GM21526 (cell line): ENCODE measurements around the gene MYO5B.
"Not testable (repeated sequence)": the region's sequence is repeated elsewhere in the genome, so short reads cannot be mapped to it uniquely, and the experiment has no call there.

Experiments
- ATAC-seq: cut with Tn5 transposase; IDR thresholded peaks from one replicate; pipeline ENCODE4 v1.9.1; 2021; ENCODE audit warnings: moderate library complexity; ENCODE audit not compliant: unreplicated experiment, low FRiP score

Gene MYO5B

GRCh38 chr18:49845629-49846360, 349.2 kb downstream of the MYO5B start:
- ATAC-seq = no peak

- no peak for ATAC-seq
Observed at GRCh38 chr18:49844903-49845302, 350.0 kb downstream of the MYO5B start.

GRCh38 chr18:49843778-49844625, 350.9 kb downstream of the MYO5B start:
- ATAC-seq = no peak

DNA sequence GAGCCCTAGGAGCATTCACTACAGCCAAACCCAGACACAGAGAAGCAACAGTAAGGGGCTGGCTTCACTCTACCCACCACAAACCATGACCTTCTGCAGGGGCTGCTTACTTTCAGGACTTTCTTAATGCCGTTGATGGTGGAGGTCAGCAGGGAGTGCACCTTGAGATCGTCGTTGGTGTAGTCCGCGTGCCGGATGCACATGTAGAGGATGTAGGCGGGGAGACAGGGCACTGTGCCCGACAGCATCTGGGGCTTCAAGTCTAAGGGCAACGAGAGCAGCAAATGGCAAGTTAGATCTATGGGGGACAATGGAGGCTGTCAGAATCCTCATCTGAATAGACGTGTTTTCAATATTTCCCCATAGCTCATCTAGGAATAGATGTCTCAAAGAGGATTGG, 351.8 kb downstream of the MYO5B start:
- ATAC-seq = no peak

DNA sequence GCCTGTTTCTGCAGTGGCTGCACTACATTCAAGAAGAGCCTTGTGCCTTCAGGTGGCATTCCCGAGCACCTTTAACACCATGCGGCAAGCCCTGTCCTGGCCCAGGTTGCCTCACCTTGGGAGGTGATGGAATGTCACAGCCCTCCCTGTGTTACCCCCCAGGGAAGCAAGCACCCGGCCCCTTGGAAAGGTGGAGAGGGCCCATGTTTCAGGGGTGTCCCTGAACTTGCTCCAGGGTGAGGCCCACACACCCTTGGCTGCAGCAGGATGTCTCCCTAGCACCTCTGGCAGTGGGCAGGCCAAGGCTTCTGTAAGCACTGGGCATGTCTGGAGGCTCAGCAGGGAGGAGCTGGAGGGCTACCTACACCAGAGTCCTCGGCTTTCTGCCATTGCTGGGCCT, 352.3 kb downstream of the MYO5B start:
- ATAC-seq = no peak

- ATAC-seq = no peak
Observed at GRCh38 chr18:49841236-49842217, 353.4 kb downstream of the MYO5B start.

GRCh38 chr18:49839012-49839411, 355.9 kb downstream of the MYO5B start:
- ATAC-seq = no peak

DNA sequence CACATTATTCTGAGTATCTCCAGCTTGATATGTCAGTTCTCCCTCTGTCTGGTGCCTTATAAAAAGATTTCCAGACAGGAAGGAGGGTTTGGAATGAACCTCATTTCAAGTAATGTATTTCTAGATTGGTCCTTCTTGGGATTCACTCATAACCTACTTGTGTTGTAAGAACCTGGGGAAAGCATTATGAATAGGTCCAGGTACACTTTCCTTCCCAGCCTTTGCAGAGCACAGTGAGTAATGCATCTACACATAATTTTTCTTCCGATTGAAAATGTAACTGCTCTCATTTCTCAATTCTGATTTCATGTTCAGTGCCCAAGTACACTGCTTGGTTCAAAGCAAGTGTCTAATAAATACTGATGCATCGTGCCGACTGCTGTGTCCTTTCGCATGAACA, 356.6 kb downstream of the MYO5B start:
- ATAC-seq = no peak

GRCh38 chr18:49837889-49838288, 357.1 kb downstream of the MYO5B start:
- no peak for ATAC-seq

DNA sequence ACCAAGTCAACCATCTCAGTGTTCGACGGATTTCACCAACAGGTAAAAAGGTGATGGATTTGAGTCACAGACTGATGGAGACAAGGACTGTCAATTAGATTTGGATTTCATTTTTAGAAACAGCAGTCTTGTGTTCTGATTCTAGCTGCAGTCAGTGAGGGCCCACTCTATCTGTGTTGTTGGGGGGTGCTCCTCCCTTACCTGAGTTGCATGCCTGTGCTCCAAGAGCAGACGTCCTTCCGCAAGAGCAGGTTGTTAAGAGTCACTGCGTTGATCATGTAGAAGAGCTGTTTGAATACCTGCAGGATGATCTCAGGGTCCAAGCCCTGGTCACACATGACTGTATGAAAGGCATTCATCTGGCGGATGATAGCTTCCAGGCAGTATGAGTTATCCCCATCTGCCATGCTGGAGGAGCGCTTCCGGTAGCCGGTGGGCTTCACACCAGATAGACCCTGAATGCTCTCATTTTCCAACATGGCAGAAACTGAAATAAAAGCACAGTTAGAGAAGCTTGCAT, 357.6 kb downstream of the MYO5B start:
- not testable (repeated sequence) for ATAC-seq

- ATAC-seq = no peak
Observed at GRCh38 chr18:49835405-49835804, 359.5 kb downstream of the MYO5B start.

DNA sequence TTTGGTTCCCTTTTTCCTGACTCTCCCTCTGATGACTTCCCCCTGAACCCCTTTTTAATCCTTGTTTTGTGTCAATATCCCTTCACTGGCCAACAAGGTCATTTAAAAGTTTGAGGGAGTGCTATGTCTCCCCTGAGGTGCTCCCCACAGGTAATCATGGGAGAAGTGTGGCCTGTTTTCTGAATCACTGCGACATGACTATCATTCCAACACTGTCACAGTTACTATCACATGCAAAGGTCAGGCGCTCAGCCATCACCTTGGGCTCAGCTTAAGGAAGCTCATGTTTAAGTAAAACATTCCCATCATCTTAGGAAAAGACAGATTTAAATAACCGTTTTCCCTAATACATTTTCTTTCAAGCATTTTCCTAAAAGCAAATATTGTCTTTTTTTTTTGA, 360.7 kb downstream of the MYO5B start:
- no peak for ATAC-seq

- ATAC-seq = no peak
Observed at GRCh38 chr18:49833814-49834213, 361.1 kb downstream of the MYO5B start.

GRCh38 chr18:49832221-49832647, 362.7 kb downstream of the MYO5B start:
- no peak for ATAC-seq

DNA sequence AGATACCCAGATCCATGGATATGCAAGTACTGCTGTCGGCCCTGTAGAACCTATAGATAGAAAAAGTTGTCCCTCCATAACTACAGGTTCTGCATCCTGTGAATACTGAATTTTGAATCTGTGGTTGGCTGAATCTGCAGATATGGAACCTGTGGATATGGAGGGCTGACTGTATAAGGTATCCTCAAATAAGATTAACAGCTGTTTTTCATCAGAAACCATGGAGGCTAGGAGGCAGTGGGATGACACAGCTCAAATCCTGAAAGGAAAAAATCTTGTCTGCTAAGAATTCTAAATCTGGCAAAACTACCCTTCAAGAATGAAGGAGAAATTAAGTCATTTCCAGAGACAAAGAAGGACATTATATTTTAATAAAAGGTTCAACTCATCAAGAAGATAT, 367.0 kb downstream of the MYO5B start:
- ATAC-seq = no peak

DNA sequence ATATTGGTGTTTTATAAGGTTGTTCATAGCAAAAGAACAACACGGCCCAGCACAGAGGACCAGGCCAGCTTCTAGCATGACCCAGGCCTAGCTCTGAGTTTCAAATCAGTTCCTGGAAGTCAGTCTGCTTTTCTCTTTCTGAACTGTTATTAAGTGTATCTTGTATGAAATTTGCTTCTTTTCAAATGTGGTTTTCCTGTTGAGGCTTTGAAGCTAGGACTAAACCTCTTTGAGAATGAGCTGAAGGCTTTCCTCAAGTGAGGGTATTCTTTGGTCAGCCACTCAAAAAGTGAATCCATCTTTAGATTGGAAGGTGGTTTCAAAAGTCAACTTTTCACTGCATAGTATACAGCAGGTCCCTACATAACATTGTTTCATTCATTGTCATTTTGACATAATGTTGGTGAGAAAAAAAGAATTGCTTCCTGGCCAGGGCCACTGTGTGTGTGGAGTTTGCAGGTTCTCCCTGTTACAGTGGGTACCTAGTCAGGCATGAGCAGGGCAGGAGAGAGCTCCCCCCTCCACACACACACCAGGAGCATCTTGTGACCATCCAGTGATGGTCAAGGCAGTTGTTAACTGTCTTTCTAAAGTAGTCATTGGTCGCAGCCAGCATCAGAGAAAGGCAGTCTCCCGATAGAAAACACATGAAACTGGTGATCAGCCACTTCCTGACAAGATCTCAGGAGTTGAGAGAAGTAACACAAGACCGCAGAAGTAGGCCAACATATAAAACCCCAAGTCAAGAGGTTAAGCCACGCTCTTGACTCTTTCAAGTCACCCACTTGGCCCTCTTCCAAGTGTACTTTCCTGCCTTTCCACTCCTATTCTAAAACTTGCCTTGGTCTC, 374.9 kb downstream of the MYO5B start:
- ATAC-seq = peak; percentile 62

GRCh38 chr18:49819071-49819662, 375.8 kb downstream of the MYO5B start:
- no peak for ATAC-seq

DNA sequence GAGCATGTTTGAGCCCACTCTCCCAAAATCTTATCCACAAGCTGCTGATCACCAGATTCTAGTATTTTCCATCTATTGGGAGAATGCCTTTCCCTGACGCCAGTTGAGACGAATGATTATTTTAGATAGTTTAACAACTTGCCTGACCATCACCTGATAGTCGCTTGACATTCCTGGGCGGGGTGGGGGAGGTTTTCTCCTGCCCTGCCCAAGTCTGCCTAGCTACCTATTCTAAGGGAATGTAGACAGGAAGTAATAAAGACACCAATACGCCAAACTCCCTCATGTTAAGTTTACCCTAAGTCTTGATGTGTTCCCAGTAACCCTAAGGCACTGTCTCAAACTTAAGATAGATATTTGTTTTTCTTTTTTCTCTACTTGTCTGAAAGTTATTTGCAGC, 377.0 kb downstream of the MYO5B start:
- no peak for ATAC-seq

DNA sequence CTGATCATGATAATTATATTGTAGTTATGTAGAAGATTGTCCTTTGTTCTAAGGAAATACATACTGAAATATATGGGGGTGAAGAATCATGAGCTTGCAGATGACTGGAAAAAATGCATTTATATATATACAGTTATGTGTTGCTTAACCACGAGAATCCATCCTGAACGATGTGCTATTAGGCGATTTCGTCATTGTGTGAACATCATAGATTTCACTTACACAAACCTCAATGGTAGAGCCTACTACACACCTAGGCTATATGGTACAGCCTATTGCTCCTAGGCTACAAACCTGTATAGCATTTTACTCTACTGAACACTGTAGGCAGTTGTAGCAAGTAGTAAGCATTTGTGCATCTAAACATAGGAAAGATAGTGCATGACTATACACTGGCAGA, 379.0 kb downstream of the MYO5B start:
- no peak for ATAC-seq
